HCT116 (cell line): ENCODE data around the gene PREX1. TPM values are rescaled to one million over a fixed set of nuclear protein-coding genes. Genes with fewer than 3 reads are reported as not detected.

Experiments
- ATAC-seq: fragments of 200-7000 bp; cut with Tn5 transposase; 2 replicates; pipeline ENCODE4 v1.9.1; 2020; ENCODE audit warnings: mild to moderate bottlenecking, moderate library complexity
- BruUV-seq: library from RNA; stranded (reverse); fragments of 400-500 nt; replicated peaks from 2 replicates; lab custom pipeline; 2021; lab: Mats Ljungman, UMichigan
- CTCF ChIA-PET: fragments of 300-600 bp; sonication (Branson Sonifier 250); formaldehyde crosslinking; loops from one replicate; lab custom pipeline; 2021; ENCODE audit warnings: antibody characterized with exemption; lab: Charles Lee
- POLR2A ChIA-PET: fragments of 300-600, 350-600 bp; sonication (Branson Sonifier 250); formaldehyde crosslinking; loops from one replicate; lab custom pipeline; 2021; ENCODE audit warnings: antibody characterized with exemption; lab: Charles Lee
- RAD21 ChIA-PET, 2 experiments: fragments of 300-600 bp; sonication (Branson Sonifier 250); formaldehyde crosslinking; loops; one replicate each; lab custom pipeline; 2023; ENCODE audit warnings: low total read pairs in 2 of 2; ENCODE audit not compliant: uncharacterized antibody in 2 of 2, unreplicated experiment in 2 of 2, low non-redundant PET in 1 of 2; lab: Charles Lee
- DNase-seq: peaks from one replicate; pipeline ENCODE4 v3.0.0-alpha.2; 2010; ENCODE audit warnings: low read depth, low spot score
- H2AFZ ChIP-seq: fragments of 200-600 bp; shearing (Covaris generic), sonication (generic); 2 replicates; pipeline ENCODE4 v1.6.1; 2017; ENCODE audit warnings: low read depth, mixed run types, mixed read lengths, antibody characterized with exemption, low read length; ENCODE audit not compliant: poor library complexity, severe bottlenecking
- H3K27ac ChIP-seq: 2 replicates; pipeline ENCODE4 v1.5.1; 2012; ENCODE audit warnings: low read depth, low read length
- H3K27me3 ChIP-seq: fragments of 200-600 bp; sonication (generic); 2 replicates; pipeline ENCODE4 v1.6.1; 2016; ENCODE audit warnings: mixed run types, low read length, mixed read lengths; ENCODE audit not compliant: insufficient read depth
- H3K36me3 ChIP-seq, 2 experiments: fragments of 200-500 bp in 1 of 2; fragments of 200-600 bp in 1 of 2; sonication (Bioruptor generic) in 1 of 2; sonication (generic) in 1 of 2; 2 replicates each; pipeline versions ENCODE4 v1.5.1 to v1.6.1; 2014 to 2016; ENCODE audit warnings: low read length in 2 of 2, inconsistent platforms in 1 of 2, mixed read lengths in 1 of 2, mixed run types in 1 of 2; ENCODE audit not compliant: insufficient read depth in 2 of 2, control insufficient read depth in 1 of 2
- H3K4me1 ChIP-seq, 2 experiments: fragments of 200-600 bp in 1 of 2; sonication (generic) in 1 of 2; 2 replicates each; pipeline versions ENCODE4 v1.5.1 to v1.6.1; 2012 to 2017; ENCODE audit warnings: low read length in 2 of 2, inconsistent platforms in 1 of 2, mild to moderate bottlenecking in 1 of 2, mixed read lengths in 1 of 2, mixed run types in 1 of 2, moderate library complexity in 1 of 2; ENCODE audit not compliant: insufficient read depth in 2 of 2, control insufficient read depth in 1 of 2
- H3K4me2 ChIP-seq: fragments of 200-600 bp; sonication (generic); 2 replicates; pipeline ENCODE4 v1.6.1; 2017; ENCODE audit warnings: mixed run types, low read length, mixed read lengths
- H3K4me3 ChIP-seq, 2 experiments: fragments of 200-600 bp in 1 of 2; sonication (generic) in 1 of 2; replicated peaks in 1 of 2; 2 replicates each; pipeline ENCODE4 v1.5.1; 2011 to 2016; ENCODE audit warnings: low read length in 2 of 2, control low read depth in 1 of 2, low read depth in 1 of 2, mild to moderate bottlenecking in 1 of 2, mixed read lengths in 1 of 2, mixed run types in 1 of 2
- H3K79me2 ChIP-seq: fragments of 200-600 bp; sonication (generic); 2 replicates; pipeline ENCODE4 v1.6.1; 2017; ENCODE audit warnings: mild to moderate bottlenecking, mixed run types, low read length, moderate library complexity, mixed read lengths; ENCODE audit not compliant: insufficient read depth
- H3K9ac ChIP-seq: fragments of 200-600 bp; sonication (generic); 2 replicates; pipeline ENCODE4 v1.6.1; 2016; ENCODE audit warnings: low read length, mixed read lengths
- H3K9me2 ChIP-seq: fragments of 200-600 bp; sonication (generic), shearing (Covaris generic); 2 replicates; pipeline ENCODE4 v1.6.1; 2017; ENCODE audit warnings: mixed run types, mild to moderate bottlenecking, moderate library complexity; ENCODE audit not compliant: insufficient read depth
- H3K9me3 ChIP-seq, 2 experiments: fragments of 200-500 bp in 1 of 2; fragments of 200-600 bp in 1 of 2; sonication (Bioruptor generic) in 1 of 2; sonication (generic) in 1 of 2; 2 replicates each; pipeline ENCODE4 v1.6.1; 2014 to 2017; ENCODE audit warnings: low read length in 2 of 2, mixed read lengths in 2 of 2, inconsistent platforms in 1 of 2, low read depth in 1 of 2, mild to moderate bottlenecking in 1 of 2, mixed run types in 1 of 2, moderate library complexity in 1 of 2; ENCODE audit not compliant: control insufficient read depth in 1 of 2, insufficient read depth in 1 of 2
- H4K20me1 ChIP-seq: fragments of 200-600 bp; sonication (generic), shearing (Covaris generic); 2 replicates; pipeline ENCODE4 v1.6.1; 2017; ENCODE audit warnings: mixed run types, mild to moderate bottlenecking, moderate library complexity; ENCODE audit not compliant: insufficient read depth
- EZH2 ChIP-seq: fragments of 200-600 bp; sonication (generic); IDR thresholded peaks from 2 replicates; pipeline ENCODE4 v1.6.1; 2017; ENCODE audit warnings: antibody characterized with exemption, mixed run types
- EZH2phosphoT487 ChIP-seq: fragments of 200-600 bp; IDR thresholded peaks from 2 replicates; pipeline ENCODE4 v1.6.1; 2018; ENCODE audit warnings: antibody characterized with exemption, borderline replicate concordance
- POLR2AphosphoS5 ChIP-seq: IDR thresholded peaks from 2 replicates; pipeline ENCODE4 v1.6.1; 2011; ENCODE audit warnings: mild to moderate bottlenecking, low read depth, low read length, moderate library complexity
- SIN3A ChIP-seq: IDR thresholded peaks from 2 replicates; pipeline ENCODE4 v1.6.1; 2012; ENCODE audit warnings: low read depth
- SP1 ChIP-seq: IDR thresholded peaks from 2 replicates; pipeline ENCODE4 v1.6.1; 2012; ENCODE audit warnings: low read depth
- TCF7L2 ChIP-seq: IDR thresholded peaks from 2 replicates; pipeline ENCODE4 v1.7.0; 2011; ENCODE audit warnings: borderline replicate concordance, inconsistent platforms; ENCODE audit not compliant: insufficient read depth, insufficient read length; ENCODE audit errors: extremely low read depth
- intact Hi-C: fragments of 100-400 bp; cut with micrococcal nuclease; formaldehyde crosslinking; loops from 2 replicates; pipeline ENCODE4 v1.10.0; 2022
- total RNA-seq: library from RNA; stranded (reverse); gene quantifications from one replicate; pipeline ENCODE4 v1.2.1, GENCODE V29; 2021; ENCODE audit not compliant: unreplicated experiment
- TF ChIP-seq, protein P1 (sequence below): IDR thresholded peaks from 2 replicates; pipeline ENCODE4 v1.6.1; 2012; ENCODE audit warnings: low read depth
- TF ChIP-seq, protein P2 (sequence below): IDR thresholded peaks from 2 replicates; pipeline ENCODE4 v1.6.1; 2012

Gene PREX1
- total RNA-seq, 1 experiment from 2014 or later = 6.1 TPM

DNA sequence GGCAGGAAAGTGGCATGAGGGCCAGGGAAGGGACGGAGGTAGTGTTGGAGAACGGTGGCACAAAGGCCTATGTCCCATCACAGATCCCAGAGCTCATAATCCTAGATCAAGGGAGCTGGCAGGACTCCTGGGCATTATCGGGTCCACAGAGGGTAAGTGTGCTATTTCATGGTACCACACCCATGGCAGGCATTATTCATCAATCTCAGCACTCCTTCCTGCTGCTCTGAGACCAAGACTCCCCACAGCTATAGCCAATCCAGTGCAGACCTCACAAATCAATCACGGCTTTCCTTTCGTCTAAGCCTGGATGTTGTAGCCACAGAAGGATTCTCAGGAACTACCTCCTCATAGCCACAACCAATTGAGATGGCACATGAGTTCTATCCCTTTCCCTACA lies 187.9 kb downstream of the PREX1 start:
- H4K20me1 ChIP-seq = no peaks in the 10 kb centered on the region
- H3K36me3 ChIP-seq = no peaks in the 10 kb centered on the region
- H3K9me2 ChIP-seq = no peaks in the 10 kb centered on the region
- CTCF ChIA-PET = interaction anchor here (1.4 kb wide), 1 partner anchor 18 kb away, joined by 4 read pairs; no protein-coding TSS in a partner anchor
- H3K4me1 ChIP-seq = peaks cover 0 to 19% of the 10 kb centered on the region in 2 experiments; a peak in 2 of 4 replicates
- BruUV-seq = no TSS peak
- no peaks in the 10 kb centered on the region for H3K9me3 ChIP-seq
- intact Hi-C loops = loop anchor here (5.0 kb wide), 1 partner anchor 577 kb away; the partner anchor contains the start of gene DDX27
- H3K27me3 ChIP-seq = no peaks in the 10 kb centered on the region
- RAD21 ChIA-PET = no interaction called here
- no peak for DNase-seq
- H3K27ac ChIP-seq = no peak overlapping the region
- no peak overlapping the region for H2AFZ ChIP-seq
- TF ChIP-seq, protein P1, sequence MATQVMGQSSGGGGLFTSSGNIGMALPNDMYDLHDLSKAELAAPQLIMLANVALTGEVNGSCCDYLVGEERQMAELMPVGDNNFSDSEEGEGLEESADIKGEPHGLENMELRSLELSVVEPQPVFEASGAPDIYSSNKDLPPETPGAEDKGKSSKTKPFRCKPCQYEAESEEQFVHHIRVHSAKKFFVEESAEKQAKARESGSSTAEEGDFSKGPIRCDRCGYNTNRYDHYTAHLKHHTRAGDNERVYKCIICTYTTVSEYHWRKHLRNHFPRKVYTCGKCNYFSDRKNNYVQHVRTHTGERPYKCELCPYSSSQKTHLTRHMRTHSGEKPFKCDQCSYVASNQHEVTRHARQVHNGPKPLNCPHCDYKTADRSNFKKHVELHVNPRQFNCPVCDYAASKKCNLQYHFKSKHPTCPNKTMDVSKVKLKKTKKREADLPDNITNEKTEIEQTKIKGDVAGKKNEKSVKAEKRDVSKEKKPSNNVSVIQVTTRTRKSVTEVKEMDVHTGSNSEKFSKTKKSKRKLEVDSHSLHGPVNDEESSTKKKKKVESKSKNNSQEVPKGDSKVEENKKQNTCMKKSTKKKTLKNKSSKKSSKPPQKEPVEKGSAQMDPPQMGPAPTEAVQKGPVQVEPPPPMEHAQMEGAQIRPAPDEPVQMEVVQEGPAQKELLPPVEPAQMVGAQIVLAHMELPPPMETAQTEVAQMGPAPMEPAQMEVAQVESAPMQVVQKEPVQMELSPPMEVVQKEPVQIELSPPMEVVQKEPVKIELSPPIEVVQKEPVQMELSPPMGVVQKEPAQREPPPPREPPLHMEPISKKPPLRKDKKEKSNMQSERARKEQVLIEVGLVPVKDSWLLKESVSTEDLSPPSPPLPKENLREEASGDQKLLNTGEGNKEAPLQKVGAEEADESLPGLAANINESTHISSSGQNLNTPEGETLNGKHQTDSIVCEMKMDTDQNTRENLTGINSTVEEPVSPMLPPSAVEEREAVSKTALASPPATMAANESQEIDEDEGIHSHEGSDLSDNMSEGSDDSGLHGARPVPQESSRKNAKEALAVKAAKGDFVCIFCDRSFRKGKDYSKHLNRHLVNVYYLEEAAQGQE = no peak
- no peak for TF ChIP-seq EZH2
- TF ChIP-seq, protein P2, sequence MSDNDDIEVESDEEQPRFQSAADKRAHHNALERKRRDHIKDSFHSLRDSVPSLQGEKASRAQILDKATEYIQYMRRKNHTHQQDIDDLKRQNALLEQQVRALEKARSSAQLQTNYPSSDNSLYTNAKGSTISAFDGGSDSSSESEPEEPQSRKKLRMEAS = no peak
- TF ChIP-seq SP1 = no peak
- TF ChIP-seq POLR2AphosphoS5 = no peak
- no peak for TF ChIP-seq EZH2phosphoT487
- no peak for TF ChIP-seq TCF7L2
- no peak for TF ChIP-seq SIN3A
- no peak overlapping the region for H3K4me3 ChIP-seq
- POLR2A ChIA-PET = no interaction called here
- no peak overlapping the region for H3K4me2 ChIP-seq
- H3K79me2 ChIP-seq = no peaks in the 10 kb centered on the region
- H3K9ac ChIP-seq = no peak overlapping the region
- no peak for ATAC-seq
